ENCODE data around the gene LRRTM3.

- TF ChIP-seq CTCF (IDR thresholded peaks at IDR 0.05; ENCODE audit: low read depth, low read length, poor library complexity, severe bottlenecking) (no peak), EZH2phosphoT487 (IDR thresholded peaks at IDR 0.05; ENCODE audit: borderline replicate concordance, low read length) (no peak)
Measured at GRCh38 chr10:67050415-67050814, 124.6 kb downstream of the LRRTM3 start.
